HEK293 (cell line): ENCODE results near the gene SNX15.

Experiments
- CTCF ChIA-PET: fragments of 350-600 bp; formaldehyde crosslinking; extraction: SDS; loops from one replicate; lab custom pipeline; 2021; ENCODE audit warnings: antibody characterized with exemption; lab: Yijun Ruan, JAX
- POLR2A ChIA-PET: fragments of 300-600 bp; formaldehyde crosslinking; extraction: SDS; loops from one replicate; lab custom pipeline; 2020; ENCODE audit warnings: antibody characterized with exemption, inconsistent platforms; lab: Yijun Ruan, JAX
- H3K27ac ChIP-seq: fragments of 200-500 bp; sonication (Bioruptor generic); 2 replicates; pipeline ENCODE4 v1.5.1; 2014; ENCODE audit warnings: low read depth, low read length, control low read depth, inconsistent platforms; ENCODE audit errors: extremely low read depth
- H3K36me3 ChIP-seq, 2 experiments: fragments of 200-500 bp in 1 of 2; sonication (Bioruptor generic) in 1 of 2; 1 replicate in 1 of 2; 2 replicates in 1 of 2; pipeline ENCODE4 v1.5.1; 2014 to 2017; ENCODE audit warnings: inconsistent platforms in 2 of 2, low read length in 2 of 2; ENCODE audit not compliant: control insufficient read depth in 2 of 2, insufficient read depth in 1 of 2
- H3K4me1 ChIP-seq: fragments of 200-500 bp; sonication (Bioruptor generic); 2 replicates; pipeline ENCODE4 v1.5.1; 2014; ENCODE audit warnings: mild to moderate bottlenecking, low read length, inconsistent platforms; ENCODE audit not compliant: control insufficient read depth, insufficient read depth
- H3K4me3 ChIP-seq: 2 replicates; pipeline ENCODE4 v1.5.1; 2011; ENCODE audit warnings: low read depth, mild to moderate bottlenecking, control low read depth, low read length, moderate library complexity
- H3K9me3 ChIP-seq: fragments of 200-500 bp; sonication (Bioruptor generic); 2 replicates; pipeline ENCODE4 v1.5.1; 2014; ENCODE audit warnings: low read depth, low read length, inconsistent platforms; ENCODE audit not compliant: control insufficient read depth, insufficient read depth
- INSM2 ChIP-seq: fragments of 450-650 bp; formaldehyde crosslinking; IDR thresholded peaks from 2 replicates; pipeline ENCODE4 v1.5.1; 2016; ENCODE audit warnings: missing biosample characterization, missing genetic modification characterization
- MEIS1 ChIP-seq: sonication (generic); formaldehyde crosslinking; IDR thresholded peaks from 2 replicates; pipeline ENCODE4 v1.8.1; 2022; ENCODE audit warnings: missing genetic modification reagents, mild to moderate bottlenecking, borderline replicate concordance
- REPIN1 ChIP-seq: fragments of 450-650 bp; formaldehyde crosslinking; IDR thresholded peaks from 2 replicates; pipeline ENCODE4 v1.5.1; 2017; ENCODE audit warnings: missing biosample characterization, missing genetic modification characterization, low read depth
- TRIM28 ChIP-seq: IDR thresholded peaks from 2 replicates; pipeline ENCODE4 v1.6.1; 2011; ENCODE audit warnings: low read length, control low read depth, borderline replicate concordance
- TSHZ1 ChIP-seq: fragments of 450-650 bp; formaldehyde crosslinking; IDR thresholded peaks from 2 replicates; pipeline ENCODE4 v1.5.1; 2016; ENCODE audit warnings: missing biosample characterization, missing genetic modification characterization, borderline replicate concordance
- WT1 ChIP-seq: fragments of 450-650 bp; formaldehyde crosslinking; IDR thresholded peaks from 2 replicates; pipeline ENCODE4 v1.5.1; 2016; ENCODE audit warnings: missing biosample characterization, missing genetic modification characterization
- ZNF155 ChIP-seq: fragments of 450-650 bp; formaldehyde crosslinking; IDR thresholded peaks from 2 replicates; pipeline ENCODE4 v1.5.1; 2016; ENCODE audit warnings: missing biosample characterization, missing genetic modification characterization
- ZNF16 ChIP-seq: fragments of 450-650 bp; formaldehyde crosslinking; IDR thresholded peaks from 2 replicates; pipeline ENCODE4 v1.5.1; 2016; ENCODE audit warnings: low read depth, missing biosample characterization, missing genetic modification characterization
- ZNF211 ChIP-seq: fragments of 450-650 bp; formaldehyde crosslinking; IDR thresholded peaks from 2 replicates; pipeline ENCODE4 v1.5.1; 2016; ENCODE audit warnings: low read depth, missing biosample characterization, missing genetic modification characterization
- ZNF214 ChIP-seq: fragments of 450-650 bp; formaldehyde crosslinking; IDR thresholded peaks from 2 replicates; pipeline ENCODE4 v1.5.1; 2017; ENCODE audit warnings: missing biosample characterization, mild to moderate bottlenecking, missing genetic modification characterization, borderline replicate concordance
- ZNF311 ChIP-seq: fragments of 450-650 bp; formaldehyde crosslinking; IDR thresholded peaks from 2 replicates; pipeline ENCODE4 v1.5.1; 2017; ENCODE audit warnings: missing biosample characterization, missing genetic modification characterization, borderline replicate concordance
- ZNF350 ChIP-seq: fragments of 450-650 bp; formaldehyde crosslinking; IDR thresholded peaks from 2 replicates; pipeline ENCODE4 v1.5.0; 2017; ENCODE audit warnings: missing biosample characterization, mild to moderate bottlenecking, missing genetic modification characterization
- ZNF354C ChIP-seq: fragments of 450-650 bp; formaldehyde crosslinking; IDR thresholded peaks from 2 replicates; pipeline ENCODE4 v1.5.1; 2016; ENCODE audit warnings: missing biosample characterization, missing genetic modification characterization, low read depth, borderline replicate concordance
- ZNF558 ChIP-seq: fragments of 450-650 bp; formaldehyde crosslinking; IDR thresholded peaks from 2 replicates; pipeline ENCODE4 v1.5.1; 2016; ENCODE audit warnings: missing biosample characterization, missing genetic modification characterization
- ZNF561 ChIP-seq: fragments of 450-650 bp; IDR thresholded peaks from 2 replicates; pipeline ENCODE4 v1.5.1; 2018; ENCODE audit warnings: missing biosample characterization, missing genetic modification characterization, borderline replicate concordance
- ZNF610 ChIP-seq: fragments of 450-650 bp; formaldehyde crosslinking; IDR thresholded peaks from 2 replicates; pipeline ENCODE4 v1.5.1; 2016; ENCODE audit warnings: missing biosample characterization, missing genetic modification characterization, borderline replicate concordance
- ZNF621 ChIP-seq: fragments of 450-650 bp; formaldehyde crosslinking; IDR thresholded peaks from 2 replicates; pipeline ENCODE4 v1.5.1; 2017; ENCODE audit warnings: missing biosample characterization, missing genetic modification characterization
- ZNF704 ChIP-seq: fragments of 450-650 bp; formaldehyde crosslinking; IDR thresholded peaks from 2 replicates; pipeline ENCODE4 v1.5.1; 2016; ENCODE audit warnings: missing biosample characterization, missing genetic modification characterization
- ZNF76 ChIP-seq: fragments of 450-650 bp; formaldehyde crosslinking; IDR thresholded peaks from 2 replicates; pipeline ENCODE4; 2016; ENCODE audit warnings: low read depth, missing biosample characterization, missing genetic modification characterization, borderline replicate concordance
- ZNF776 ChIP-seq: fragments of 450-650 bp; formaldehyde crosslinking; IDR thresholded peaks from 2 replicates; pipeline ENCODE4 v1.5.0; 2017; ENCODE audit warnings: missing biosample characterization, missing genetic modification characterization, borderline replicate concordance
- ZSCAN16 ChIP-seq: fragments of 450-650 bp; formaldehyde crosslinking; IDR thresholded peaks from 2 replicates; pipeline ENCODE4 v1.5.1; 2016; ENCODE audit warnings: missing biosample characterization, missing genetic modification characterization

SNX15 gene

GRCh38 chr11:65057526-65057925, 30.3 kb downstream of the SNX15 start:
- H3K9me3 ChIP-seq: no peaks in the 10 kb centered on the region
- no peak overlapping the region for H3K27ac ChIP-seq
- H3K36me3 ChIP-seq: no peaks in the 10 kb centered on the region
- CTCF ChIA-PET: no interaction called here
- H3K4me1 ChIP-seq: no peaks in the 10 kb centered on the region
- H3K4me3 ChIP-seq: no peak overlapping the region
- TF ChIP-seq TRIM28 (no peak), ZNF155 (tag by site-specific recombination) (no peak), REPIN1 (tag by site-specific recombination) (no peak), ZNF76 (tag by site-specific recombination) (no peak), TSHZ1 (tag by site-specific recombination) (no peak), ZNF350 (tag by site-specific recombination) (no peak), INSM2 (tag by site-specific recombination) (no peak), ZNF16 (no peak), ZNF211 (tag by site-specific recombination) (no peak), MEIS1 (no peak)
- TF ChIP-seq, all 188 proteins: peak for 0
- POLR2A ChIA-PET: no interaction called here

- TF ChIP-seq ZNF704 (tag by site-specific recombination): no peak
- TF ChIP-seq WT1 (tag by site-specific recombination): no peak
- TF ChIP-seq ZNF558 (tag by site-specific recombination): no peak
- no peak for TF ChIP-seq ZNF621
- no peak for TF ChIP-seq ZNF311
- TF ChIP-seq, all 188 proteins: peak for 0
- H3K27ac ChIP-seq: no peak overlapping the region
- no peak overlapping the region for H3K4me3 ChIP-seq
- CTCF ChIA-PET: no interaction called here
- no peaks in the 10 kb centered on the region for H3K9me3 ChIP-seq
- no peaks in the 10 kb centered on the region for H3K36me3 ChIP-seq
- POLR2A ChIA-PET: no interaction called here
- H3K4me1 ChIP-seq: no peaks in the 10 kb centered on the region
Measured at GRCh38 chr11:65058012-65058411, 30.8 kb downstream of the SNX15 start.

- TF ChIP-seq ZNF776 (tag by site-specific recombination): no peak
- no peak for TF ChIP-seq ZNF610
- no peak for TF ChIP-seq ZNF561 (tag by site-specific recombination)
- TF ChIP-seq ZNF354C: no peak
- TF ChIP-seq ZSCAN16 (tag by site-specific recombination): no peak
- TF ChIP-seq ZNF214 (tag by site-specific recombination): no peak
- H3K27ac ChIP-seq: no peak within 1 kb of the TSS
- CTCF ChIA-PET: interaction anchor here (0.5 to 1.7 kb wide), 5 partner anchors 13 to 530 kb away, joined by 3 to 6 read pairs (median 4); no protein-coding TSS in a partner anchor
- H3K36me3 ChIP-seq: no peaks in the 10 kb centered on the region
- no peak within 1 kb of the TSS for H3K4me3 ChIP-seq
- POLR2A ChIA-PET: no interaction called here
- no peaks in the 10 kb centered on the region for H3K4me1 ChIP-seq
- H3K9me3 ChIP-seq: no peaks in the 10 kb centered on the region
Measured at GRCh38 chr11:65058419-65059054, 31.3 kb downstream of the SNX15 start, which contains the start of gene NAALADL1. Gene NAALADL1 (minus strand): TSS chr11:65058553. CDS start chr11:65058521, 32 bp downstream.
